GOT3 (cell line): ENCODE measurements around the gene FNIP2.
A peak's percentile ranks its signal among the peaks of the same experiment; 100 is the strongest.
"Not testable (repeated sequence)": the region's sequence is repeated elsewhere in the genome, so short reads cannot be mapped to it uniquely, and the experiment has no call there.

ENCODE experiments used
- DNase-seq: peaks from one replicate; lab custom pipeline; 2025; ENCODE audit warnings: mixed read lengths; lab: John Stamatoyannopoulos, UW

Gene FNIP2

GRCh38 chr4:158768555-158769174 is at the start of gene FNIP2:
FNIP2 (plus strand) TSS chr4:158769026; CDS start chr4:158769213, 187 bp downstream.
- DNase-seq: peak; percentile 8

- DNase-seq: no peak
These were observed 47.1 kb upstream of the FNIP2 start for GRCh38 chr4:158721680-158722079.

GRCh38 chr4:158722291-158722916 is 46.4 kb upstream of the FNIP2 start:
- no peak for DNase-seq

GRCh38 chr4:158722917-158723793 is 45.7 kb upstream of the FNIP2 start, which contains the start of gene PPID:
PPID (minus strand) TSS chr4:158723396; CDS start chr4:158723288, 108 bp downstream.
- DNase-seq: peak; percentile 5

GRCh38 chr4:158724637-158725036 is 44.2 kb upstream of the FNIP2 start:
- no peak for DNase-seq

- DNase-seq: no peak
These were observed 42.2 kb upstream of the FNIP2 start for GRCh38 chr4:158726633-158727032.

- no peak for DNase-seq
These were observed 40.6 kb upstream of the FNIP2 start for GRCh38 chr4:158728236-158728635.

- no peak for DNase-seq
These were observed 38.9 kb upstream of the FNIP2 start for GRCh38 chr4:158729716-158730559.

GRCh38 chr4:158738866-158739265 is 30.0 kb upstream of the FNIP2 start:
- DNase-seq: no peak

- no peak for DNase-seq
These were observed 29.2 kb upstream of the FNIP2 start for GRCh38 chr4:158739600-158739999.

- no peak for DNase-seq
These were observed 27.4 kb upstream of the FNIP2 start for GRCh38 chr4:158741326-158742021.

GRCh38 chr4:158746537-158746936 is 22.3 kb upstream of the FNIP2 start:
- DNase-seq: not testable (repeated sequence)

- DNase-seq: no peak
These were observed 18.4 kb upstream of the FNIP2 start for GRCh38 chr4:158750379-158750778.

- no peak for DNase-seq
These were observed 14.2 kb upstream of the FNIP2 start for GRCh38 chr4:158754385-158755180.

- not testable (repeated sequence) for DNase-seq
These were observed 13.0 kb upstream of the FNIP2 start for GRCh38 chr4:158755819-158756218.

GRCh38 chr4:158756588-158756987 is 12.2 kb upstream of the FNIP2 start:
- DNase-seq: no peak

GRCh38 chr4:158758142-158758541 is 10.7 kb upstream of the FNIP2 start:
- DNase-seq: no peak

GRCh38 chr4:158758703-158759102 is 10.1 kb upstream of the FNIP2 start:
- DNase-seq: no peak

GRCh38 chr4:158759539-158759938 is 9.3 kb upstream of the FNIP2 start:
- DNase-seq: not testable (repeated sequence)

GRCh38 chr4:158760866-158761265 is 8.0 kb upstream of the FNIP2 start:
- DNase-seq: no peak
